GM12864 (cell line): Measurements from ENCODE around the gene SLC22A5.

Experiments
- DNase-seq: peaks from one replicate; pipeline ENCODE4 v3.0.0-alpha.2; 2011; ENCODE audit warnings: low read depth
- H3K4me3 ChIP-seq: 2 replicates; pipeline ENCODE4 v1.5.1; 2011; ENCODE audit warnings: mild to moderate bottlenecking, low read depth, low read length, control low read depth
- TF ChIP-seq, protein P1 (sequence below): IDR thresholded peaks from 2 replicates; pipeline ENCODE4 v1.5.1; 2011; ENCODE audit warnings: low read depth, mild to moderate bottlenecking, moderate library complexity, low read length, control low read depth, inconsistent platforms; ENCODE audit errors: missing control alignments

SLC22A5 gene

GRCh38 chr5:132372127-132372526 lies 2.6 kb downstream of the SLC22A5 start:
- no peak for DNase-seq
- no peak overlapping the region for H3K4me3 ChIP-seq
- TF ChIP-seq, protein P1, sequence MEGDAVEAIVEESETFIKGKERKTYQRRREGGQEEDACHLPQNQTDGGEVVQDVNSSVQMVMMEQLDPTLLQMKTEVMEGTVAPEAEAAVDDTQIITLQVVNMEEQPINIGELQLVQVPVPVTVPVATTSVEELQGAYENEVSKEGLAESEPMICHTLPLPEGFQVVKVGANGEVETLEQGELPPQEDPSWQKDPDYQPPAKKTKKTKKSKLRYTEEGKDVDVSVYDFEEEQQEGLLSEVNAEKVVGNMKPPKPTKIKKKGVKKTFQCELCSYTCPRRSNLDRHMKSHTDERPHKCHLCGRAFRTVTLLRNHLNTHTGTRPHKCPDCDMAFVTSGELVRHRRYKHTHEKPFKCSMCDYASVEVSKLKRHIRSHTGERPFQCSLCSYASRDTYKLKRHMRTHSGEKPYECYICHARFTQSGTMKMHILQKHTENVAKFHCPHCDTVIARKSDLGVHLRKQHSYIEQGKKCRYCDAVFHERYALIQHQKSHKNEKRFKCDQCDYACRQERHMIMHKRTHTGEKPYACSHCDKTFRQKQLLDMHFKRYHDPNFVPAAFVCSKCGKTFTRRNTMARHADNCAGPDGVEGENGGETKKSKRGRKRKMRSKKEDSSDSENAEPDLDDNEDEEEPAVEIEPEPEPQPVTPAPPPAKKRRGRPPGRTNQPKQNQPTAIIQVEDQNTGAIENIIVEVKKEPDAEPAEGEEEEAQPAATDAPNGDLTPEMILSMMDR: no peak

- no peak overlapping the region for H3K4me3 ChIP-seq
- TF ChIP-seq, protein P1: no peak
- DNase-seq: no peak
These were observed 3.0 kb downstream of the SLC22A5 start for GRCh38 chr5:132372542-132372941.

DNA sequence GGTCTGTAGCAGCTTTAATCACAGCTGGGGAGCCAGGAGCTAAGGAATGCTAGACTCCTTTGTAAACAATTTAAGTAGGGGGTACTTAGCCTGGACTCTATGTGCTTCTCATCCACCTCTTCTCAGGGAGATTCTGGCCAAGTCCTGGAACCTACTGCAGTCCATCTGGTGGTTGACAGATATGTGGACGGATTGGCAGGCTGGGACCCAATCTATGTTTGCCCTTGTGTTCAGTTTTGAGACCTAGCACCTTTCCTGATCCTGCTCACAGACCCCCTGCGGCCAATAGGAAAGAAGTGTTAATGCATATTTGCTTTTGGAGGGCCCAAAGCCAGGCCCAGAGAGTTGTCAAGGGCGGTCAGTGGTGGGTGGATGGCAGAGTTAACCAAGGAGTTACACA lies 6.4 kb downstream of the SLC22A5 start:
- DNase-seq: no peak
- TF ChIP-seq, protein P1: no peak

GRCh38 chr5:132376694-132377641 lies 7.5 kb downstream of the SLC22A5 start:
- no peak overlapping the region for H3K4me3 ChIP-seq
- no peak for DNase-seq
- TF ChIP-seq, protein P1: no peak

More for the DNA sequence above, 6.4 kb downstream of the SLC22A5 start:
- no peak overlapping the region for H3K4me3 ChIP-seq

DNA sequence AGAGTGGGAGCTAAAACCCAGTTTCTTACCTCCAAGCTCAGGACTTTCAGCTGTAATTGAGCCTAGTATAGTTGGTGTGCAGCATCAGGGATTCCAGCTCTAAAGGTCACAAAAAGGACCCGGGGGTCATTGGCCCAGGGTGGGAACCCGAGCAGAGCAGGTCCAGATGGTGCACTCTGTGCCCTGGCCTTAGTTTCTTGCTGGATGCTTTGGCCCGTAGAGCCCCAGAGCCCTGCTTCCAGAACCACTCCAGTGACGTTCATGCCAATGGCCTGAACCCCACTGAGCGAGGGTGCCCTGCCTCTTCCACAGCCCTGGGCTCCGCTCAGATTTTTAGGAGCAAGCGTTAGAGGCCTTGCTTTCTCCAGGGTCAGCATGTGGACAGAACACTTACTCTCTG lies 8.2 kb downstream of the SLC22A5 start:
- H3K4me3 ChIP-seq: no peak overlapping the region
- TF ChIP-seq, protein P1: no peak
- DNase-seq: no peak

DNA sequence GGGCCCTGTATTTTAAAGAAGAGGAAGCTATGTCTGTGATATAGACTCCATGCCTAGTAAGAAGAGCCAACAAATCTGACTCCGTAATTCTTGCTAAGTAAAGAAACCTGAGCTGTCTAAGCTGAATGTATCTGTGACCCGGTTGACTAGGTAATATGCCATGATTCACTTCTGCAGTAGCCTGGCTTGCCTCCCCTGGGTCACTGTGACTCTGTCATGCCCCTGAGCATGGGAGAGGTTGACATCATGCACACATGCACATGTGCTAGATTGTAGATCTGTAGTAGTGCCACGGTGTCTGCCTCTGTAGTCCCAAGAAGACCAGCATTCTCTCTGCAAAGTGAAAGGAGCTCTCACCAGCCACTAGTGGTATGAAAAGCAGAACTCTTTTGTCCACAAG lies 9.1 kb downstream of the SLC22A5 start:
- no peak overlapping the region for H3K4me3 ChIP-seq
- DNase-seq: no peak
- TF ChIP-seq, protein P1: no peak
